HUDEP-2 (cell line): ENCODE results near the gene IRF2.

Experiments
- DNase-seq, 76 experiments: peaks; one replicate each; lab custom pipeline; 2025; ENCODE audit not compliant: unreplicated experiment in 76 of 76; lab: John Stamatoyannopoulos, UW

Gene IRF2

DNA sequence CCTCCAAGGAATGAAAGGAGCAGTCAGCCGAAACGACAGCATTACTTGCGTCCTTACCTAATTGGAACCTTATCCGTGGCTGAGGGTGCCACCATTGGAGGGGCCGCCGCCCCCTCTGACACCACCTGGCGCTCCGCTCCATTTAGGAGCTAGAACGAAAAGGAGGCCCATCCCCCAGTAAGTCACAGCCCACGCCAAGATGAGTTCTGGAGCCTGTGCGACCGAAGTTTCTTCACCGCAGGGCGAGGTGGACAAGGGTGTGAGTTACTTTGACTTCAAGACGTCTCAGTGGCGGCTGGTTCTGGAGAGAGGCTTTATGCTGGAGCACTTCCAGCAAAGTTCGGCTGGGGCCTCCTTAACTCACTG lies 729 bp upstream of the IRF2 start:
- DNase-seq = peak in 61 of 76 experiments; percentile 1 to 68 (median 40)

- DNase-seq = peak in 27 of 76 experiments; percentile 3 to 53 (median 28)
These were observed 669 bp downstream of the IRF2 start for GRCh38 chr4:184473499-184474262.

- peak in 59 of 76 experiments; percentile 3 to 75 (median 44) for DNase-seq
These were observed 1.5 kb downstream of the IRF2 start for GRCh38 chr4:184472614-184473498.

DNA sequence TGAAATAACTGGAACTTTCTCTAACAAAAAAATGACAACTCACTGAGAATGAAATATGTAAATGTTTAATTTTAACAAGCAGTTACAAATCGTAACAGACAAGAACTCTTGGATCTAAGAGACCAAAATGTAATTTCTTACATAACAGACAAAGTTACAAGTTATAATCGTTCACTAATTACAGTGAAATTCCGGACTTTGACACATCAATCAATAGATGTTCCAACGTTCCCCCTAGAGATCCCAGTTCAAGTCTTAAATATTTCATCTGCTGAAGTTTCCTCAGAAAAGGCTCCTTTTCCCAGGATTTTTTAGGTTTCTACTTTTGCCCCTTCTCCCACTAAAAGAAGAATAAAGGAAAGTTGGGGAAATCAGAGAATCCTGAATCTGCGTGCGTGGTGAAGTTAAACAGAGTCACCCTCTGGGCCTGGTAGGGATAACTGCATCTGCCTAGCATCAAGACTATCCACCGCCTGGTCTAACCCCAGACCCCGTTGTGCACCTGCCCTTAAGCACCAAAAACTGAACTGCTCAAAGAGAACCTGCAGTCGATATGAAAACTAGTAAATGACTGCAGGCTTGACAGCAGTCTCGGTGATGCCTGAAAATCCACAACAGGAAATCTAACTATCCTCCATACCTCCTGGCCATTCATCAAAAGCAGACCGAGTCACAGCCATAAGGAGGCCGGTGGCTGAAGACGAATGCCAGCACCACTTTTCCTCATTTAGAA lies 2.3 kb downstream of the IRF2 start:
- DNase-seq = peak in 9 of 76 experiments; percentile 14 to 62 (median 38)

DNA sequence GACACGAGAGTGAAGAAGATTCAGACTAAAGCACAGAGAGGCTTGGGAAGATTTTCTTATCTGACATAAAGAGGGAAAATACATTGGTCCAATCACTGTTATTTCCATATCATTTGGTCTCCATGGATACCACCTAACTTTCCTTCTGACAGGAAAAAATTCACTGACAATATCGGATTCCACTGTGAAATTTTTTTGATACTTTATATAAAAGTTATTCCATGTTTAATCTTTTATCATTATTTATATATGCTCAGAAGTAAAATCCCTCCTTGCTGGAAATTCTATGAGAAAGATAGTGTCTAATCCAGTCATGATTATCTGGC lies 3.6 kb downstream of the IRF2 start:
- DNase-seq = no peak

DNA sequence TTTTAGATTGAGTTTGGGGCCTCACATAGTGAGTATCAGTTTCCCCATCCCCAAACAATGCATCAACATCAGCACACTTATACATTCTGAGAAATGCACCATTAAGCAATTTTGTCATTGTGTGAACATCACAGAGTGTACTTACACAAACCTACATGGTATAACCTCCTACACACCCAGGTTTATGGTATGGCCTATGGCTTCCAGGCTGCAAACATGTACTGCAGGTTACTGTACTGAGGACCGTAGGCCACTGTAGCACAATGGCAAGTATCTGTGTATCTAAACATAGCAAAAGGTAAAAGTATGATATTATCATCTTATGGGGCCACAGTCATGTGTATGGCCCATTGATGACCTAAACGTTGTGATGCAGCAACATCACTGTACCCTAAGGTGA lies 7.7 kb downstream of the IRF2 start:
- no peak for DNase-seq

- no peak for DNase-seq
These were observed 9.4 kb downstream of the IRF2 start for GRCh38 chr4:184464759-184465454.

- no peak for DNase-seq
These were observed 10.5 kb downstream of the IRF2 start for GRCh38 chr4:184463856-184464255.

DNA sequence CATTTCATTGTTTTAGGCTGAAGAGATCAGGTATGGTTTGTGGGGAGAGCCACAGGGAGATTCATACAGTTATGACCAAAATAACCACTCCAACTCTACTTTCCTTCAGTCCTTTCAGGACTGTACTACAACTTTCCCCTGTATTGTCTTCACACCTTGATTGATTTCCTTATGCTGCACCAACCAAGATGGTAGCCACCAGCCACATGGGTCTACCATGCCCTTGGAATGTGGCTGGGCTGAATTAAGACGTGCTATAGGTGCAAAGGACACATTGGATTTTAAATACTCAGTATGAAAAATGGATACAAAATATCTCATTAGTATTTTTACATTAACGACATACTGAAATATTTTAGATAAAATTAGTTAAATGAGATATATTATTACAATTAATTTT lies 11.2 kb downstream of the IRF2 start:
- DNase-seq = no peak

DNA sequence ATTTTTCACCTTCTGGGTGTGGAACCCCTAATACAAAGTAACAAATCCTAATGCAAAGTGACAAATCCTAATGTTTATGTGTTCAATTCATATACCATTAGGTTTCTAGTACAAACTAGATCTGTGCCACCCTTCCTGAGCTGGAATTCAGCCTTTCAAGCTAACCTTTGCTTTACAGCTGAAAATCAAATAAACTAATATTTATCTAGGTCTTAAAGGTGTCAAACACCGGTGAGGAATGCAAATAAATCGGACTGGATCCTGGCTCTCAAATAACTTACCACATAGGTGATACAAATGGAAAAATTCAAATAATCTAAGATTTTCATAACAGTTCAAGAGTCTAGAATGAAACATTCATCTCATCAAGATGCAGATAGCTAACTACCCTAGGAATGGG lies 11.6 kb downstream of the IRF2 start:
- DNase-seq = no peak

DNA sequence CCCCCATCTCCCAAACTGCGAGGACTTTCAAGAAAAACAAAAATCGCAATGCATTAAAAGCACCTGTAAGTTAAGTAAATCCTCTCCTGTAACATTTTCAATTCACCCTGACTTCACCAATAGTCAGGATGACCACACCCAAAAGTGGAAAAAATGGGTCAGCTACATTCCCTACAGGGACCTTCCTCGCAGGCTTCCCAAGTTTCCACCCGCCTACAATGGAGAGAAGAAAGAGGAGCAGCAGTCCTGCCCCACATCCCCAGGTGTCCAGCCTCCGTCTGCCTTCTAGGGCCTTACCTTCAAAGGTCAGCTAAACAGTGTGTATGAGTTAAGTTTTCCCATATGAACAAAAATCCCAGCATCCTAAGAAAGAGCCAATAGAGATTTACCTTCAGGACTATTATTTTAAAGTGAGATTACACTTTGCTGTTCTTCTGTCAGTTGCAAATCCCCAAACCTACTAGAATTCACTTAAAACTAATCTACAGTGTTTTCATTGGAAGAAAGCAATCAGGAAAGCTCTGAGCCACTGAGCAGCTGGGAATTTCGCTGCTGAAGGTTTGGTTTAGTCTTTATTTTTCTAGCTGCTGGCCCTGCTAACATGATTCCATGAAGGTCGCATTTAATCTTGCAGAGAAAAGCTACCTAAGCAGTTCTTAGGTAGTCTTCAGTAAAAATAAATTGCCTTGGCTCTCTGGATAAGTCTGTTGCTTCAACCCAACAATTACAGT lies 12.5 kb downstream of the IRF2 start:
- no peak for DNase-seq

- no peak for DNase-seq
These were observed 13.7 kb downstream of the IRF2 start for GRCh38 chr4:184460499-184461285.

DNA sequence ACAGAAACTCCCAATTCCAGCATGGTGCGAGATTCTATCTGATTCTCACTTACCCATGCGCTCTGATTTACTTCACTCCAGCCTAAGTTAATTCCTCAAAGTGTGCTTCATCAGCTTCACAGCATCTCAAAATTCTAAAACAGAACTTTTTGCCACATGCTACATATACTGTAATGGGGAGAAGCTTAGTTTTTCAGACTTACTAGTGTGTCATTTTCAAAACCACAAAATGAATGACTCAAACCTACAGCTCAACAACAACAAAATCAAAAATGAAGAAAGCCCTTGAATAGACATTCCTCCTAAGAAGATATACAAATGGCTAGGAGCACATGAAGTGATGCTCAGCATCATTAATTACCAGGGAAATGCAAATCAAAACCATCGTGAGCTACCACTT lies 14.9 kb downstream of the IRF2 start:
- DNase-seq = no peak

DNA sequence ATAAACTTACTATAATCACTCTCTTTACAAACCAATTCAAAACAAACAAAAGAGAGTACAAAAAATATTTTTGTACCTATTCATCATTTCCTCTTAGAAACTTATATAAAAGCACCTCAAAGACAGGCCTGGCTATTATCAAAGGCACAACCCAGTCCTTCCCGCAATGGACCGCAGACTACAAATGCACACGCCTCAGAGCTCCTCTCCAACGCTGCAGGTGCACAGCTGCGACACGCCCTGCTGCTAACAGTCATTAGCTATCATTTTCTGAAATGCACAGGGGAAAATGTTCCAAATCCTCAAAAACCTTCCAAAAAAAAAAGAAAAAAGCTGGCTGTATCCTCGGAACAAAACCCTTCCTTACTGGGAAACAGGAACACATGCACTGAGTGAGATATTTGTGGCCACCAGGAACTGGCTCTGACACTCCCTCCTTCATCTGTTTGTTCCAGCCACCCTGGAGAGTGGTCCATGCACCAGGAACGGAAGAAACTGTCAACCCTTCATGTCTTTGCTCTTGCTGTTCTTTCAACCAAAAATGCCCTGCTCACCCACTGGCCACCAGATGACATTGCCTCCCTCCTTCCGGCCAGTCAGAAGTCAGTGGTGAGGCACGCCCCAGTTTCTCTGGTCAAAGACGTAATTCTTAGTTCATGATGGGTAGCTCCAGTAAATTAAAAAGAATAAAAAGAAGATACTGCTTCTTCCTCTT lies 16.7 kb downstream of the IRF2 start:
- no peak for DNase-seq

DNA sequence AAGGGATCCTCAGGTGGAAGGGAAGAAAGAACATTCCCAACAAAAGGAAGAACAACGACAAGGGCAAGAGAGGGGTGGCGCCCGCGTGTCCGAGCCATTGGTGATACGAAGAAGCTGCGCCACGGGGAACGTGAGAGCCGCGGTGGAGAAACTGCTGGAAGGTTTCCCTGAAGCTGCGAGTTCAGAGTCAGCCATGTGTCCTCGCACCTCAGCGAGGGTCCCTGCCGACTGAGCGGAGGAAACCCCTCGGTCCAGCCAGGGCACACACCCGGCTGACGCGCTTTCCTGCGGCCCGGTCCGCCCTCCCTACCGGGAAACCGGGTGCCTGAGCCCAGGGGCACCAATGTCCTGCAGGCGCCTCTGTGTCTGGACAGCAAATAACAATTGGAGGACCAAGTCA lies 18.0 kb downstream of the IRF2 start:
- DNase-seq = no peak

DNA sequence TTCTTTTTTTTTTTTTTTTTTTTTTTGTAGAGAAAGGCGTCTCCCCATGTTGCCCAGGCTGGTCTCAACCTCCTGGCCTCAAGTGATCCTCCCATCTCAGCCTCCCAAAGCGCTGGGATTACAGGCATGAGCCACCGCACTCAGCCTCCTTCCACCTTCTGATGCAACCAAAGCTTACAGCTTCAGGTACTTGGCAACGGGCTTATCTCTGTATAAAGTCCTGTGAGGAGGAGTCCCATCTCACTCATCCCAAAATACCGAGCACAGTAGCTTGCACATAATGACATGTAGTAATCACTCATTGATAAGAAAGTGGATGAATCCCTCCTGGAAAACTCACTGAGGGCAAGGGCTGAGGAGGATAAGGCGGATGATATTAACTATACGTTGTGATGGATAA lies 19.1 kb downstream of the IRF2 start:
- no peak for DNase-seq

DNA sequence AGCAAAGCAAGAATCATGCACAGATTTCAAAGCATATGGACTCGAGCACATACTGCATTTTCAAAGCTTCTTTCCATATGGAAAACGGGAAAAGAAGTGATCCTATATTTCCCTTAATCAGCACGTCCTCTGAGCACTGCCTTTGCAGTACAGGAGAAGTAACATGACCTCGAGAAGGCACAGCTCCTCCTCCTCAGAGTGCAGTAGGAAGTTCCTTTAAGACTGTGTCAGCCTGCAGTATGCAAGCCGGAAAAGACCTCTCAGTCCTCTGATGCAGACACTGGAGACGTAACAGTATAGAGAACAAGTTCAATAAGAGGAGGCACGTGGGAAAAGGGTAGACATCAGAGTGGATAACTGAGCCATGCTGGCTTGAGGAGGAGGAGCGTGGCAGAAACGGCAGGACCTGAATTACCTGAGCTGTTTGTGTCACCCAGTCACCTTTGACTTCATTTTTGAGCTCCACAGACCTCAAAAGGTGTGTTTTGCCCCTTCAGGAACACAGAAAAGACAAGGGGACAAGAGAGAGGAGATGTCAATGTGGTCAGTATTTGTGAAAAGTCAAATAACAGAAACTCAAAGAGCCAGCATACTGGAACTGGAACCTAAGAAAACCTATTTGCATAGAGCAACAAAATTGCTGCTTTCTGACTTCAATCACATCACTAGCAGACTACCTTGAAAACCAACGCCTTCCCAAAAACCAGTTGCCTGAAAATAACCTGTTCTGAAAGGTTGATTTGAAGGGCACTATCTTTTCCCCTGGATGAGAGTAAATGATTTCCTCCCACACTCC lies 20.8 kb downstream of the IRF2 start:
- no peak for DNase-seq

DNA sequence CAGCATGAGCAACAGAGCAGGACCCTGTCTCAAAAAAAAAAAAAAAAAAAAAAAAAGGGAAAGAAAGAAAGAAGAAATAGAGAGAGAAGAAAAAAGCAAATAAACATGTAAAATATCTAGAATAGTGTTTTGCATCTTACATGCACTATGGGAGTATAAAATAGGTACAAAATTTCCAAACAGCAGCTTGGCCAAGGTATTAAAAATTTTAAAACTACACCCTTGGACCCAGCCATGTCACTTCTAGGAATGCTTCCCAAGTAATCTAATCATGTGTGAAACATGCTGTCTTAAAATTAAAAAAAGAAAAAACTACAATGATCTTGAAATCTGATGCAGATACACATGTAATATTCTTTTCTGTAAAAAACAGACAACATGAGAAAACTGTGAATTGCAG lies 21.6 kb downstream of the IRF2 start:
- no peak for DNase-seq
